Neural crest cell (in vitro differentiated cells): Measurements from ENCODE around the gene GNA15. TPM values are rescaled to one million over a fixed set of nuclear protein-coding genes. Genes with fewer than 3 reads are reported as not detected.

Source experiments
- DNase-seq: peaks from one replicate; pipeline ENCODE4 v3.0.0; 2021; ENCODE audit warnings: low read depth, mixed read lengths, low spot score
- H3K27ac Mint-ChIP-seq: one replicate; pipeline ENCODE4 v1.8.0; 2021; ENCODE audit warnings: mild to moderate bottlenecking, mixed read lengths; ENCODE audit not compliant: unreplicated experiment
- H3K27me3 Mint-ChIP-seq: 2 replicates; pipeline ENCODE4 v1.8.0; 2021; ENCODE audit warnings: low read depth, mild to moderate bottlenecking, mixed read lengths
- H3K36me3 Mint-ChIP-seq: 2 replicates; pipeline ENCODE4 v1.8.0; 2021; ENCODE audit warnings: low read depth, mild to moderate bottlenecking, mixed read lengths
- H3K4me1 Mint-ChIP-seq: 2 replicates; pipeline ENCODE4 v1.8.0; 2021; ENCODE audit warnings: mixed read lengths
- H3K4me3 Mint-ChIP-seq: one replicate; pipeline ENCODE4 v1.8.0; 2021; ENCODE audit warnings: mild to moderate bottlenecking, mixed read lengths
- H3K9me3 Mint-ChIP-seq: 2 replicates; pipeline ENCODE4 v1.8.0; 2021; ENCODE audit warnings: mixed read lengths
- CTCF ChIP-seq: fragments of 200-600 bp; sonication (generic); conservative IDR thresholded peaks from 2 replicates; pipeline ENCODE4 v1.5.0; 2021; ENCODE audit warnings: antibody characterized with exemption, mild to moderate bottlenecking
- total RNA-seq: library from RNA; stranded (reverse); gene quantifications from 2 replicates; pipeline ENCODE4 v1.2.1, GENCODE V29; 2021

Gene GNA15
- total RNA-seq, 1 donor from 2014 or later: not detected

DNA sequence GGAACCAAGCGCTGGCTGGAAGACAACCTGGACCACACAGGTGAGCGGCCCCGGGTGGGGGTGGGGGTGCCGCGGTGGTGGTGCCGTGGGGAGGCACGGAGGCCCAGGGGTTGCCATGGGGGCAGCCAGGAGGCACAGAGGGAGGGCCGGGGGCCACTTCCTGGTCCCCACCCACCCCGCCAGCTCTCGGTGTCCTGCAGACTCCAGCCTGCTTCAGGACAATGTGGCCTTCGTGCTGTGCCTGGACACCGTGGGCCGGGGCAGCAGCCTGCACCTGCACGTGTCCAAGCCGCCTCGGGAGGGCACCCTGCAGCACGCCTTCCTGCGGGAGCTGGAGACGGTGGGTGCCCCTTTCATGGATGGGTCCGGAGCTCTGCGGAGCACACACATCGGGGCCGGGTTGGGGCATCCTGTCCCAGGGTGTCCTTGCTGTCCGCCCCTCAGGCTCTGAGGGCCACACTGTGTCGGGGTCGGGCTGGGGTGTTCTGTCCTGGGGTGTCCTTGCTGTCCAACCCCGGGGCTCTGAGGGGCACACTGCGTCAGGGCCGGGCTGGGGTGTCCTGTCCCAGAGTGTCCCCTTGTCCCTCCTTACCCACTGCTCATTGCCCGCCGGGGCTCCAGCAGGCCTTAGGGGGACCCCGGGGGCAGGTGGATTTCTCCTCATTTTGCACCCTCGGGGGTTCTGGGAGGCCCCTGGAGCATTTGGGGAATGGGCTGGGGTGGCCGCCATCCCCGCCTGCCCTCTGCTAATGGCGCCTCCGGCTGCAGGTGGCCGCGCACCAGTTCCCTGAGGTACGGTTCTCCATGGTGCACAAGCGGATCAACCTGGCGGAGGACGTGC lies 68.2 kb downstream of the GNA15 start:
- Mint-ChIP-seq H3K27me3 (no peaks in the 10 kb centered on the region), H3K9me3 (no peaks in the 10 kb centered on the region), H3K27ac (no peak overlapping the region), H3K36me3 (no peaks in the 10 kb centered on the region), H3K4me3 (no peak overlapping the region), H3K4me1 (no peaks in the 10 kb centered on the region)
- DNase-seq: no peak
- no peak for TF ChIP-seq CTCF

GRCh38 chr19:3204646-3205275 lies 68.9 kb downstream of the GNA15 start:
- Mint-ChIP-seq H3K27me3 (no peaks in the 10 kb centered on the region), H3K36me3 (no peaks in the 10 kb centered on the region), H3K9me3 (no peaks in the 10 kb centered on the region), H3K27ac (no peak overlapping the region), H3K4me1 (no peaks in the 10 kb centered on the region), H3K4me3 (no peak overlapping the region)
- DNase-seq: no peak
- no peak for TF ChIP-seq CTCF

GRCh38 chr19:3206216-3206953 lies 70.6 kb downstream of the GNA15 start:
- H3K4me1 Mint-ChIP-seq: no peaks in the 10 kb centered on the region
- H3K36me3 Mint-ChIP-seq: no peaks in the 10 kb centered on the region
- H3K4me3 Mint-ChIP-seq: no peak overlapping the region
- no peak for TF ChIP-seq CTCF
- no peaks in the 10 kb centered on the region for H3K27me3 Mint-ChIP-seq
- H3K27ac Mint-ChIP-seq: no peak overlapping the region
- no peaks in the 10 kb centered on the region for H3K9me3 Mint-ChIP-seq
- DNase-seq: no peak

DNA sequence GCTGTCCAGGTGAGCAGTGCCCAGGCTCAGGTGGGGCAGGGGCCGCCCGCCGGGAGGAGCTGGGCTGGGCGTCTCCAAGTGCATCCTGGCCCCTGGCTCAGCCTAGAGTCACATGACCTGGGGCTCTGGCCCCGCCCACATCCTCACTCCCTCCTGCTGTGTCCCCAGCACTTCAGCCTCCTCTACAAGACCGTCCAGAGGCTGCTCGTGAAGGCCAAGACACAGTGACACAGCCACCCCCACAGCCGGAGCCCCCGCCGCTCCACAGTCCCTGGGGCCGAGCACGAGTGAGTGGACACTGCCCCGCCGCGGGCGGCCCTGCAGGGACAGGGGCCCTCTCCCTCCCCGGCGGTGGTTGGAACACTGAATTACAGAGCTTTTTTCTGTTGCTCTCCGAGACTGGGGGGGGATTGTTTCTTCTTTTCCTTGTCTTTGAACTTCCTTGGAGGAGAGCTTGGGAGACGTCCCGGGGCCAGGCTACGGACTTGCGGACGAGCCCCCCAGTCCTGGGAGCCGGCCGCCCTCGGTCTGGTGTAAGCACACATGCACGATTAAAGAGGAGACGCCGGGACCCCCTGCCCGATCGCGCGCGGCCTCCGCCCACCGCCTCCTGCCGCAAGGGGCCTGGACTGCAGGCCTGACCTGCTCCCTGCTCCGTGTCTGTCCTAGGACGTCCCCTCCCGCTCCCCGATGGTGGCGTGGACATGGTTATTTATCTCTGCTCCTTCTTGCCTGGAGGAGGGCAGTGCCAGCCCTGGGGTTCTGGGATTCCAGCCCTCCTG lies 71.8 kb downstream of the GNA15 start:
- H3K27ac Mint-ChIP-seq: no peak overlapping the region
- H3K9me3 Mint-ChIP-seq: no peaks in the 10 kb centered on the region
- no peak overlapping the region for H3K4me3 Mint-ChIP-seq
- H3K36me3 Mint-ChIP-seq: no peaks in the 10 kb centered on the region
- H3K4me1 Mint-ChIP-seq: no peaks in the 10 kb centered on the region
- DNase-seq: no peak
- H3K27me3 Mint-ChIP-seq: no peaks in the 10 kb centered on the region
- TF ChIP-seq CTCF: no peak
